BLaER1 (cell line): ENCODE results near the gene PLA2G10.
A peak's percentile ranks its signal among the peaks of the same experiment; 100 is the strongest.
"Not testable (repeated sequence)": the region's sequence is repeated elsewhere in the genome, so short reads cannot be mapped to it uniquely, and the experiment has no call there.

ENCODE experiments used
- H3K27ac ChIP-seq: shearing (Covaris generic); formaldehyde crosslinking; 2 replicates; pipeline ENCODE4 v1.8.1; 2022
- H3K27me3 ChIP-seq: shearing (Covaris generic); formaldehyde crosslinking; 2 replicates; pipeline ENCODE4 v1.8.1; 2022
- H3K36me3 ChIP-seq: shearing (Covaris generic); formaldehyde crosslinking; 2 replicates; pipeline ENCODE4 v1.8.1; 2022
- H3K4me1 ChIP-seq: shearing (Covaris generic); formaldehyde crosslinking; 2 replicates; pipeline ENCODE4 v1.8.1; 2022
- H3K4me2 ChIP-seq: shearing (Covaris generic); formaldehyde crosslinking; 2 replicates; pipeline ENCODE4 v1.8.1; 2022
- H3K4me3 ChIP-seq: shearing (Covaris generic); formaldehyde crosslinking; 2 replicates; pipeline ENCODE4 v1.8.1; 2022
- H3K9ac ChIP-seq: shearing (Covaris generic); formaldehyde crosslinking; 2 replicates; pipeline ENCODE4 v1.8.1; 2022
- H3K9me3 ChIP-seq: shearing (Covaris generic); formaldehyde crosslinking; 2 replicates; pipeline ENCODE4 v1.8.1; 2022
- H4K20me1 ChIP-seq: shearing (Covaris generic); formaldehyde crosslinking; 2 replicates; pipeline ENCODE4 v1.8.1; 2022
- Cebpa-rat ChIP-seq: shearing (Covaris generic); IDR thresholded peaks from 2 replicates; pipeline ENCODE4 v1.8.1; 2022

Gene PLA2G10

DNA sequence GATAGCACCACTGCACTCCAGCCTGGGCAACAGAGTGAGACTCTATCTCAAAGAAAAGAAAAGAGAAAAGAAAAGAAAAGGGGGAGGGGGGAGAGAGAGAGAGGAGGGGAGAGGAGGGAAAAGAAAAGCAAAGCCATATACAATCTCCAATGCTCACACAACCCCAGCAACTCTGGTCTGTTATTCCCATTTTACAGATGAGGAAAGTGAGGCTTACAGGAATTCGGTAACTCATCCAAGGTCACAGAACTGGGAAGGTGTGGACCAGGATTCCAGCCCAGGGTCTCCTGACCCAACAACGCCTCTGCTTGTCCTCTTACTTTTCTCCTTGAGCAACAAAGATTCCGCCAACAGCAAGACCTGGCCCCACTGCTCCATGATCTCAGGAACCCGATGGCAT, 13.0 kb downstream of the PLA2G10 start:
- Histone ChIP-seq H3K4me2 (no peak overlapping the region), H3K27ac (no peak overlapping the region), H3K4me3 (no peak overlapping the region), H3K27me3 (no peaks in the 10 kb centered on the region), H3K36me3 (no peaks in the 10 kb centered on the region), H3K4me1 (0 out of 2 replicates have a peak, but pooled peaks cover 3% of the 10 kb centered on the region), H3K9me3 (no peaks in the 10 kb centered on the region; the same call in 1 of the 2 replicates), H3K9ac (no peak overlapping the region), H4K20me1 (no peaks in the 10 kb centered on the region)
- TF ChIP-seq Cebpa-rat = no peak

DNA sequence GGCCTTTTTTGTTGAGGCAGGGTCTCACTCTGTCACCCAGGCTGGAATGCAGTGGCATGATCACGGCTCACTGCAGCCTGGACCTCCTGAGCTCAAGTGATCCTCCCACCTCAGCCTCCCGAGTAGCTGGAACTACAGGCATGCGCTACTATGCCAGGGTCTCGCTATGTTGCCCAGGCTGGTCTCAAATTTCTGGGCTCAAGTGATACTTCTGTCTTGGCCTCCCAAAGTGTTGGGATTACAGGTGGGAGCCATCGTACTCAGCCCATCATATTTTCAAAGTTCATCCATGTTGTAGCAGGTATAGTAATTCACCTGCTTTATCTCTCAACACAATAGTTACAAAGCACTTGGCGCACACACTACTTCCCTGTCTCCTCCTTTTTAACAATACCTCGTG, 13.7 kb downstream of the PLA2G10 start:
- H4K20me1 ChIP-seq, H3K27me3 ChIP-seq: not testable (repeated sequence)

DNA sequence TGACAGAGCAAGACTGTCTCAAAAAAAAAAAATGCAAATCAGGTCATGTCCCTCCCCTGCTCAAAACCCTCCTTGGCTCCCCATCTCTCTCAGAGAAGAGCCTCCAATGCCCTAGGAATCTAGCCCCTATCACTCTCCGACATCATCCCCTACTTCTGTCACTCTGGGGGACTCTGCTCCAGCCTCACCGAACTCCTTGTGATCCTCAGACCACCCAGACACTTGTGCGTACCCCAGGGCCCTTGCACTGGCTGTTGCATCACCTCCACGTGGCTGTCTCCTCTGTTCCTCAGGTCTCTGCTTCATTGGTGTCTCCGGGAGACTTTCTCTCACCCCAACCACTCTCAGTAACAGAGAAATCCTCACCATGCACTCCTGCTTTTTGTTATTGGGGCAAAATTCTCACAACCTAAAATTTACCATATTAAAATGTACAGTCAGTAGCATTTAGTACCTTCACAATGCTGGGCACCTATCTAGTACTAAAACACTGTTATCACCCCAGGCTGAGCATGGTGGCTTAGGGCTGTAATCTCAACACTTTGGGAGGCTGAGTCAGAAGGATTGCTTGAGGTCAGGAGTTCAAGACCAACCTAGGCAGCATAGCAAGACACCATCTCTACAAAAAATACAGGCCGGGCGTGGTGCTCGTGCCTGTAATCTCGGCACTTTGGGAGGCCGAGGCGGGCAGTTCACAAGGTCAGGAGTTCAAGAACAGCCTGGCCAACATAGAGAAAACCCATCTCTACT, 15.2 kb downstream of the PLA2G10 start:
- H3K9ac ChIP-seq = no peak overlapping the region
- no peaks in the 10 kb centered on the region for H4K20me1 ChIP-seq
- H3K36me3 ChIP-seq = no peaks in the 10 kb centered on the region
- H3K27me3 ChIP-seq = no peaks in the 10 kb centered on the region
- no peak overlapping the region for H3K4me3 ChIP-seq
- H3K4me2 ChIP-seq = no peak overlapping the region
- H3K27ac ChIP-seq = no peak overlapping the region
- TF ChIP-seq Cebpa-rat = no peak
- H3K4me1 ChIP-seq = 0 out of 2 replicates have a peak, but pooled peaks cover 3% of the 10 kb centered on the region
- no peaks in the 10 kb centered on the region; the same call in 1 of the 2 replicates for H3K9me3 ChIP-seq

More for the DNA sequence above, 13.7 kb downstream of the PLA2G10 start:
- not testable (repeated sequence) for H3K4me1 ChIP-seq, H3K36me3 ChIP-seq, H3K27ac ChIP-seq, H3K9me3 ChIP-seq, H3K9ac ChIP-seq, H3K4me3 ChIP-seq, H3K4me2 ChIP-seq

- H3K4me1 ChIP-seq = peaks cover 7% of the 10 kb centered on the region
- no peak for TF ChIP-seq Cebpa-rat
- no peaks in the 10 kb centered on the region for H3K27me3 ChIP-seq
- H3K36me3 ChIP-seq = no peaks in the 10 kb centered on the region
- H3K27ac ChIP-seq = no peak overlapping the region
- H3K4me2 ChIP-seq = no peak overlapping the region
- H3K9me3 ChIP-seq = no peaks in the 10 kb centered on the region; the same call in 1 of the 2 replicates
- no peaks in the 10 kb centered on the region for H4K20me1 ChIP-seq
- no peak overlapping the region for H3K4me3 ChIP-seq
- H3K9ac ChIP-seq = no peak overlapping the region
Observed at GRCh38 chr16:14677627-14678026, 16.5 kb downstream of the PLA2G10 start.

GRCh38 chr16:14676633-14677032, 17.5 kb downstream of the PLA2G10 start:
- Histone ChIP-seq H3K9me3 (no peaks in the 10 kb centered on the region; the same call in 1 of the 2 replicates), H3K4me2 (no peak overlapping the region), H3K4me3 (no peak overlapping the region), H4K20me1 (no peaks in the 10 kb centered on the region), H3K36me3 (no peaks in the 10 kb centered on the region), H3K27ac (no peak overlapping the region), H3K27me3 (no peaks in the 10 kb centered on the region), H3K4me1 (peaks cover 17% of the 10 kb centered on the region), H3K9ac (no peak overlapping the region)
- TF ChIP-seq Cebpa-rat = no peak

DNA sequence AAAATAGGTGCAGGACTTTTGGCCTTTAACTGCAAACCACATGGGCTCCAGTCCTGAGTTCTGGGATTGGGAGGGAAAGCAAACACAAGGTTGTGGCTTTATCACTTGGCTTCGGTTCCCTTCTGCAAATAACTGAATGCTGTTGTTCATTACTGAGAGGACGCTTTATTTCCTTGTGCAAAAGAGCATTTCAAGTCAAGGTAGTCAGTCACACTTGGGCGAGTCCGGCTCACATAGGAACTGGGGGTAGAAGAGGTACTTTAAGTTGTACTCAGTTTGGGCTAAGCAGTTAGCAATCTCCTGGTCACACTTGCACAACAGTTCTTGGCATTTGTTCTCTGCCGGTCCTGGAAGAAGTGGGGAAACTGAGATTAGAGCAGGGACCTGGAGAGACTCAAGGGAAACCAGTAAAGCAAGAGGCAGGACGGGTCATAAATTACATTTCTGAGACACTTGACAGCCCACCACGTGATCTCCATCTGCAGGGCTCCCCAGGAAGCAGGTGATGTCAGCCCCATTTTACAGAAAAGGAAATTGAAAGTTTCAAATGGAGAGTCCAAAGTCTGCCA, 21.6 kb downstream of the PLA2G10 start:
- H3K9me3 ChIP-seq = no peaks in the 10 kb centered on the region; the same call in 1 of the 2 replicates
- H3K36me3 ChIP-seq = peaks cover 27% of the 10 kb centered on the region
- no peak overlapping the region for H3K27ac ChIP-seq
- H3K4me1 ChIP-seq = peaks cover 20% of the 10 kb centered on the region
- no peak overlapping the region for H3K9ac ChIP-seq
- no peak overlapping the region for H3K4me3 ChIP-seq
- no peak for TF ChIP-seq Cebpa-rat
- no peaks in the 10 kb centered on the region for H3K27me3 ChIP-seq
- peak overlapping the region; percentile 44 for H3K4me2 ChIP-seq
- no peaks in the 10 kb centered on the region for H4K20me1 ChIP-seq

GRCh38 chr16:14669776-14670175, 24.3 kb downstream of the PLA2G10 start:
- H4K20me1 ChIP-seq = no peaks in the 10 kb centered on the region
- H3K4me1 ChIP-seq = peaks cover 28% of the 10 kb centered on the region
- no peaks in the 10 kb centered on the region for H3K27me3 ChIP-seq
- no peak overlapping the region for H3K9ac ChIP-seq
- peaks cover 54% of the 10 kb centered on the region for H3K36me3 ChIP-seq
- no peak overlapping the region for H3K27ac ChIP-seq
- no peak for TF ChIP-seq Cebpa-rat
- no peak overlapping the region for H3K4me2 ChIP-seq
- H3K9me3 ChIP-seq = no peaks in the 10 kb centered on the region
- no peak overlapping the region for H3K4me3 ChIP-seq

DNA sequence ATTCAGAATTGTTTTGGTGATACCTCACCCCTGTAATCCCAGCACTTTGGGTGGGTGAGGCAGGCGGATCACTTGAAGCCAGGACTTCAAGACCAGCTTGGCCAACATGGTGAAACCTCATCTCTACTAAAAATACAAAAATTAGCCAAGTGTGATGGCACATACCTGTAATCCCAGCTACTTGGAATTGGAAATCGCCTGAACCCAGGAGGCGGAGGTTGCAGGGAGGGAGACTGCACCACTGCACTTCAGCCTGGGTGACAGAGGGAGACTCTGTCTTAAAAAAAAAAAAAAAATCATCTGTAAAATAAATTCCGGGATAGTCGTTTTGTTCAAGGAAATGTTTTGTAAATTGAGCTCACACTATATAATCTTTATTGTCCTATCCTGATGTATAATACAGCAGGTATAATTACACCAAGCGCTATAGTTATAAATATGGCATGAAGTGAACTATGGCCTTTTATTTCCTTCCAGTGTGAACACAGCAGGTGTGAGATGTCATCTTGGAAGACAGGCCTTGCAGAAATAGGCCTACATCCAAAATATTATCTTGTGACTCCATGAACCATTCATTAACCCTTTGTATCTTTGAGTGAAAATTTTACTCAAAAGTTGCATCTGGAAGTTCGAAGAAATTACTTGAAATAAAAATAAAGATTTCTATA, 25.4 kb downstream of the PLA2G10 start:
- no peaks in the 10 kb centered on the region for H4K20me1 ChIP-seq
- no peaks in the 10 kb centered on the region for H3K27me3 ChIP-seq
- H3K9ac ChIP-seq = no peak overlapping the region
- H3K9me3 ChIP-seq = no peaks in the 10 kb centered on the region
- no peak overlapping the region for H3K4me2 ChIP-seq
- peaks cover 28% of the 10 kb centered on the region for H3K4me1 ChIP-seq
- no peak for TF ChIP-seq Cebpa-rat
- no peak overlapping the region for H3K4me3 ChIP-seq
- H3K36me3 ChIP-seq = peaks cover 65% of the 10 kb centered on the region
- H3K27ac ChIP-seq = no peak overlapping the region

GRCh38 chr16:14667347-14668266, 26.5 kb downstream of the PLA2G10 start:
- no peak for TF ChIP-seq Cebpa-rat
- H3K4me3 ChIP-seq = no peak overlapping the region
- no peaks in the 10 kb centered on the region for H3K9me3 ChIP-seq
- no peak overlapping the region for H3K9ac ChIP-seq
- H3K4me1 ChIP-seq = peaks cover 24% of the 10 kb centered on the region
- no peaks in the 10 kb centered on the region for H4K20me1 ChIP-seq
- H3K27ac ChIP-seq = no peak overlapping the region
- no peak overlapping the region for H3K4me2 ChIP-seq
- no peaks in the 10 kb centered on the region for H3K27me3 ChIP-seq
- peaks cover 75% of the 10 kb centered on the region for H3K36me3 ChIP-seq
